K562 (cell line): ENCODE data around the gene SORCS2. TPM values are rescaled to one million over a fixed set of nuclear protein-coding genes. Genes with fewer than 3 reads are reported as not detected.

ENCODE experiments used
- ATAC-seq: fragments of 200-7000 bp; cut with Tn5 transposase; 3 replicates; pipeline ENCODE4 v1.9.1; 2020; ENCODE audit warnings: moderate library complexity
- BruUV-seq: library from RNA; stranded (reverse); fragments of 400-500 nt; replicated peaks from 2 replicates; lab custom pipeline; 2021; lab: Mats Ljungman, UMichigan
- CTCF ChIA-PET: fragments of 300-600 bp; formaldehyde crosslinking; extraction: SDS; loops from one replicate; lab custom pipeline; 2021; ENCODE audit warnings: low intra/inter-chr PET ratio; lab: Yijun Ruan, JAX
- POLR2A ChIA-PET: fragments of 300-600, 350-650 bp; sonication (Branson Sonifier 250); formaldehyde crosslinking; extraction: SDS; loops from one replicate; lab custom pipeline; 2021; ENCODE audit warnings: antibody characterized with exemption, inconsistent platforms; lab: Yijun Ruan, JAX
- DNase-seq, 4 experiments: peaks; one replicate each; pipeline versions ENCODE4 v3.0.0 to v3.0.0-alpha.2; 2011 to 2018; ENCODE audit warnings: low spot score in 3 of 4, mixed read lengths in 3 of 4; ENCODE audit errors: extremely low read depth in 1 of 4
- FAIRE-seq: peaks from 2 replicates; lab custom pipeline; 2011; peaks lifted over from hg19 to GRCh38; lab: Jason Lieb, UNC
- H2AFZ ChIP-seq: 2 replicates; pipeline ENCODE4 v1.6.0; 2011; ENCODE audit warnings: low read depth, low read length, control low read depth, inconsistent platforms
- H3K27ac ChIP-seq: fragments of 200-600 bp; 3 replicates; pipeline ENCODE4 v1.8.0; 2011; ENCODE audit warnings: low read depth, mild to moderate bottlenecking, control low read depth, inconsistent platforms, low read length, moderate library complexity, mixed read lengths; ENCODE audit errors: extremely low read depth
- H3K27me3 ChIP-seq, 2 experiments: fragments of 300-600 bp in 1 of 2; 2 replicates in 1 of 2; 3 replicates in 1 of 2; pipeline versions ENCODE4 v1.6.0 to v1.8.0; 2011; ENCODE audit warnings: inconsistent platforms in 2 of 2, low read length in 2 of 2, mild to moderate bottlenecking in 1 of 2, mixed read lengths in 1 of 2, moderate library complexity in 1 of 2; ENCODE audit not compliant: control insufficient read depth in 2 of 2, insufficient read depth in 2 of 2
- H3K36me3 ChIP-seq: fragments of 300-600 bp; 3 replicates; pipeline ENCODE4 v1.8.0; 2011; ENCODE audit warnings: mild to moderate bottlenecking, low read length, inconsistent platforms; ENCODE audit not compliant: control insufficient read depth, insufficient read depth
- H3K4me1 ChIP-seq, 2 experiments: fragments of 200-600 bp in 1 of 2; replicated peaks in 1 of 2; 2 replicates in 1 of 2; 3 replicates in 1 of 2; pipeline versions ENCODE4 v1.5.1 to v1.8.0; 2011; ENCODE audit warnings: inconsistent platforms in 2 of 2, low read length in 2 of 2, mild to moderate bottlenecking in 1 of 2, mixed read lengths in 1 of 2, moderate library complexity in 1 of 2; ENCODE audit not compliant: control insufficient read depth in 2 of 2, insufficient read depth in 2 of 2
- H3K4me2 ChIP-seq: 2 replicates; pipeline ENCODE4 v1.6.1; 2011; ENCODE audit warnings: low read length, control low read depth, inconsistent platforms, mixed read lengths; ENCODE audit not compliant: insufficient read depth
- H3K4me3 ChIP-seq: fragments of 200-600 bp; sonication (generic), shearing (Covaris generic); 2 replicates; pipeline ENCODE4 v1.5.1; 2016; ENCODE audit warnings: control low read depth, inconsistent platforms
- H3K79me2 ChIP-seq: fragments of 200-600 bp; 3 replicates; pipeline ENCODE4 v1.8.0; 2011; ENCODE audit warnings: low read length, inconsistent platforms; ENCODE audit not compliant: control insufficient read depth, insufficient read depth
- H3K9ac ChIP-seq, 2 experiments: 2 replicates each; pipeline versions ENCODE4 v1.6.0 to v1.6.1; 2011; ENCODE audit warnings: low read depth in 2 of 2, low read length in 2 of 2, control low read depth in 1 of 2, inconsistent platforms in 1 of 2, mild to moderate bottlenecking in 1 of 2, mixed read lengths in 1 of 2; ENCODE audit not compliant: insufficient read depth in 1 of 2
- H3K9me1 ChIP-seq: one replicate; pipeline ENCODE4 v1.6.0; 2011; ENCODE audit warnings: inconsistent platforms, mild to moderate bottlenecking, low read length, moderate library complexity; ENCODE audit not compliant: control insufficient read depth, insufficient read depth
- H3K9me3 ChIP-seq: replicated peaks from 2 replicates; pipeline ENCODE4 v1.5.1; 2011; ENCODE audit warnings: low read depth, low read length, inconsistent platforms; ENCODE audit not compliant: control insufficient read depth, insufficient read depth
- H4K20me1 ChIP-seq: replicated peaks from 2 replicates; pipeline ENCODE4 v1.6.1; 2011; ENCODE audit warnings: low read length, inconsistent platforms, mixed read lengths; ENCODE audit not compliant: control insufficient read depth, insufficient read depth
- ARID1B ChIP-seq: fragments of 450-650 bp; IDR thresholded peaks from 2 replicates; pipeline ENCODE4 v1.6.1; 2016; ENCODE audit warnings: antibody characterized with exemption, mild to moderate bottlenecking, inconsistent platforms
- E2F5 ChIP-seq: sonication (generic); formaldehyde crosslinking; IDR thresholded peaks from 2 replicates; pipeline ENCODE4 v1.8.0; 2022; ENCODE audit warnings: mild to moderate bottlenecking, missing genetic modification reagents
- MCM5 ChIP-seq: fragments of 450-650 bp; IDR thresholded peaks from 2 replicates; pipeline ENCODE4 v1.6.1; 2016; ENCODE audit warnings: low read depth
- MYBL2 ChIP-seq, 2 experiments: fragments of 450-650 bp in 1 of 2; sonication (generic) in 1 of 2; formaldehyde crosslinking in 1 of 2; IDR thresholded peaks; 2 replicates each; pipeline versions ENCODE4 v1.6.1 to v1.8.1; 2017 to 2022; ENCODE audit warnings: borderline replicate concordance in 1 of 2, inconsistent platforms in 1 of 2, low read depth in 1 of 2, mild to moderate bottlenecking in 1 of 2, missing genetic modification reagents in 1 of 2, moderate library complexity in 1 of 2
- SMARCB1 ChIP-seq: IDR thresholded peaks from 2 replicates; pipeline ENCODE4 v1.6.1; 2011; ENCODE audit warnings: improper control_type of control experiment, low read depth; ENCODE audit not compliant: insufficient read length
- TBP ChIP-seq: optimal IDR thresholded peaks from 2 replicates; pipeline ENCODE3; 2011; ENCODE audit warnings: low read depth, low read length, improper control_type of control experiment
- ZNF217 ChIP-seq: sonication (generic); formaldehyde crosslinking; IDR thresholded peaks from 2 replicates; pipeline ENCODE4 v1.8.0; 2022; ENCODE audit warnings: mild to moderate bottlenecking, missing genetic modification reagents
- ZNF318 ChIP-seq, 2 experiments: fragments of 450-650 bp; IDR thresholded peaks; 2 replicates each; pipeline ENCODE4 v1.6.1; 2016; ENCODE audit warnings: mild to moderate bottlenecking in 2 of 2, borderline replicate concordance in 1 of 2, low read depth in 1 of 2, moderate library complexity in 1 of 2
- WGBS: fragments of 100-300 bp; shearing (Covaris generic); methylation state at CpG from one replicate; pipeline ENCODE4 v1.1.6; 2016; ENCODE audit warnings: low coverage, mixed read lengths; ENCODE audit not compliant: insufficient coverage; ENCODE audit errors: missing lambda C conversion rate; 5-methylcytosine and 5-hydroxymethylcytosine counted together
- in situ Hi-C: fragments of 300-500 bp; cut with MboI; formaldehyde crosslinking; loops from 4 replicates; pipeline ENCODE4 v1.15.0; 2018; ENCODE audit warnings: inconsistent platforms, mixed read lengths
- intact Hi-C: fragments of 100-400 bp; cut with micrococcal nuclease; formaldehyde crosslinking; loops from 2 replicates; pipeline ENCODE4 v1.14.2; 2022
- polyA plus RNA-seq, 8 experiments: library from polyadenylated mRNA; depleted of rRNA in 4 of 8; stranded (reverse) in 5 of 8; unstranded in 3 of 8; fragments of >200 nt; fragmentation: Nextera tagmentation in 2 of 8; fragmentation: Illumina TruSeq in 1 of 8; extraction: Ambion mirVana in 2 of 8; extraction: Trizol in 1 of 8; gene quantifications; 2 replicates each; pipeline versions ENCODE4 v1.2.1 to v1.2.3, GENCODE V29; 2011 to 2014; ENCODE audit warnings: inconsistent platforms in 1 of 8, missing spikeins in 1 of 8
- total RNA-seq, 7 experiments: library from RNA; depleted of rRNA in 6 of 7; stranded (reverse); fragments of >200 nt in 6 of 7; fragmentation: Illumina TruSeq in 2 of 7; extraction: Trizol in 2 of 7; gene quantifications; 2 replicates each; pipeline versions ENCODE4 v1.2.1 to v1.2.3, GENCODE V29; 2011 to 2021; ENCODE audit warnings: low replicate concordance in 1 of 7

SORCS2 gene
- total and polyA plus RNA-seq, 9 of the 15 experiments (the other 6 are each of a cell fraction or from before 2014, with no cell fraction given): not detected

GRCh38 chr4:7239101-7239820, 46.9 kb downstream of the SORCS2 start:
- CTCF ChIA-PET: no interaction called here
- TF ChIP-seq ZNF318 (IDR thresholded peaks at IDR 0.05; ENCODE audit: borderline replicate concordance in 1 of 2, low read depth in 1 of 2) (no peak), TBP (no peak), SMARCB1 (no peak), ARID1B (no peak), E2F5 (CRISPR knock-in tag) (no peak), ZNF217 (CRISPR knock-in tag) (no peak), MYBL2 (IDR thresholded peaks at IDR 0.05; ENCODE audit: low read depth) (no peak), MYBL2 (CRISPR knock-in tag; IDR thresholded peaks at IDR 0.05; ENCODE audit: borderline replicate concordance) (no peak), MCM5 (no peak)

More at GRCh38 chr4:7239101-7239820, 46.9 kb downstream of the SORCS2 start:
- H3K27me3 ChIP-seq: peaks cover 0 to 67% of the 10 kb centered on the region in 2 experiments; a peak in 4 of 5 replicates
- H3K9ac ChIP-seq: no peak overlapping the region
- WGBS: under 1% methylated on average over 13 of the region's 15 CpGs
- H4K20me1 ChIP-seq: peaks cover 15% of the 10 kb centered on the region; the same call in 1 of the 2 replicates
- H3K79me2 ChIP-seq: no peaks in the 10 kb centered on the region
- no peaks in the 10 kb centered on the region for H3K36me3 ChIP-seq
- no peak overlapping the region for H3K27ac ChIP-seq
- FAIRE-seq (no peak), ATAC-seq (no peak), DNase-seq (no peak)
- no peak overlapping the region for H3K4me2 ChIP-seq
- in situ Hi-C loops: no loop called here
- H3K4me3 ChIP-seq: no peak overlapping the region
- no peaks in the 10 kb centered on the region for H3K9me1 ChIP-seq
- no peak overlapping the region for H2AFZ ChIP-seq
- POLR2A ChIA-PET: interaction anchor here (0.6 kb wide), 1 partner anchor 124 kb away, joined by 3 read pairs; no protein-coding TSS in a partner anchor
- no TSS peak for BruUV-seq
- intact Hi-C loops: no loop called here
- H3K9me3 ChIP-seq: peaks cover 6% of the 10 kb centered on the region
- H3K4me1 ChIP-seq: no peaks in the 10 kb centered on the region
